Endothelial cell (in vitro differentiated cells): ENCODE results near the gene EPHB1. TPM values are rescaled to one million over a fixed set of nuclear protein-coding genes. Genes with fewer than 3 reads are reported as not detected.

ENCODE experiments used
- DNase-seq: peaks from one replicate; pipeline ENCODE4 v3.0.0; 2021; ENCODE audit warnings: low spot score
- H3K27ac Mint-ChIP-seq: one replicate; pipeline ENCODE4 v1.8.0; 2021; ENCODE audit warnings: mixed read lengths, inconsistent platforms; ENCODE audit not compliant: unreplicated experiment
- H3K27me3 Mint-ChIP-seq: one replicate; pipeline ENCODE4 v1.8.0; 2021; ENCODE audit warnings: mild to moderate bottlenecking, moderate library complexity, mixed read lengths, inconsistent platforms; ENCODE audit not compliant: unreplicated experiment
- H3K36me3 Mint-ChIP-seq: one replicate; pipeline ENCODE4 v1.8.0; 2021; ENCODE audit warnings: mild to moderate bottlenecking, low read depth, mixed read lengths, inconsistent platforms; ENCODE audit not compliant: unreplicated experiment
- H3K4me1 Mint-ChIP-seq: one replicate; pipeline ENCODE4 v1.8.0; 2021; ENCODE audit warnings: mild to moderate bottlenecking, mixed read lengths, inconsistent platforms; ENCODE audit not compliant: unreplicated experiment
- H3K4me3 Mint-ChIP-seq: one replicate; pipeline ENCODE4 v1.8.0; 2021; ENCODE audit warnings: mild to moderate bottlenecking, mixed read lengths, inconsistent platforms; ENCODE audit not compliant: unreplicated experiment
- H3K9me3 Mint-ChIP-seq: one replicate; pipeline ENCODE4 v1.8.0; 2021; ENCODE audit warnings: mixed read lengths, inconsistent platforms; ENCODE audit not compliant: unreplicated experiment
- total RNA-seq: library from RNA; stranded (reverse); fragmentation: NEBNext Ultra II Directional; extraction: Animal tissue kit (Norgen Biotek cat#: 25700); gene quantifications from one replicate; pipeline ENCODE4 v1.2.1, GENCODE V29; 2021; ENCODE audit not compliant: unreplicated experiment
- TF ChIP-seq, protein P1 (sequence below): fragments of 200-600 bp; sonication (generic); IDR thresholded peaks from one replicate; pipeline ENCODE4 v1.5.0; 2021; ENCODE audit warnings: antibody characterized with exemption; ENCODE audit not compliant: unreplicated experiment

Gene EPHB1
- total RNA-seq, 1 donor from 2014 or later: 5.7 TPM

- Mint-ChIP-seq H3K4me1 (no peaks in the 10 kb centered on the region), H3K4me3 (no peak overlapping the region), H3K27me3 (peaks cover 4% of the 10 kb centered on the region), H3K36me3 (no peaks in the 10 kb centered on the region), H3K9me3 (no peaks in the 10 kb centered on the region), H3K27ac (no peak overlapping the region)
- TF ChIP-seq, protein P1, sequence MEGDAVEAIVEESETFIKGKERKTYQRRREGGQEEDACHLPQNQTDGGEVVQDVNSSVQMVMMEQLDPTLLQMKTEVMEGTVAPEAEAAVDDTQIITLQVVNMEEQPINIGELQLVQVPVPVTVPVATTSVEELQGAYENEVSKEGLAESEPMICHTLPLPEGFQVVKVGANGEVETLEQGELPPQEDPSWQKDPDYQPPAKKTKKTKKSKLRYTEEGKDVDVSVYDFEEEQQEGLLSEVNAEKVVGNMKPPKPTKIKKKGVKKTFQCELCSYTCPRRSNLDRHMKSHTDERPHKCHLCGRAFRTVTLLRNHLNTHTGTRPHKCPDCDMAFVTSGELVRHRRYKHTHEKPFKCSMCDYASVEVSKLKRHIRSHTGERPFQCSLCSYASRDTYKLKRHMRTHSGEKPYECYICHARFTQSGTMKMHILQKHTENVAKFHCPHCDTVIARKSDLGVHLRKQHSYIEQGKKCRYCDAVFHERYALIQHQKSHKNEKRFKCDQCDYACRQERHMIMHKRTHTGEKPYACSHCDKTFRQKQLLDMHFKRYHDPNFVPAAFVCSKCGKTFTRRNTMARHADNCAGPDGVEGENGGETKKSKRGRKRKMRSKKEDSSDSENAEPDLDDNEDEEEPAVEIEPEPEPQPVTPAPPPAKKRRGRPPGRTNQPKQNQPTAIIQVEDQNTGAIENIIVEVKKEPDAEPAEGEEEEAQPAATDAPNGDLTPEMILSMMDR: no peak
- no peak for DNase-seq
Measured at GRCh38 chr3:135155228-135155627, 360.2 kb downstream of the EPHB1 start.

GRCh38 chr3:135155791-135156190 is 360.7 kb downstream of the EPHB1 start:
- H3K4me1 Mint-ChIP-seq: no peaks in the 10 kb centered on the region
- no peaks in the 10 kb centered on the region for H3K9me3 Mint-ChIP-seq

GRCh38 chr3:135157045-135157740 is 362.1 kb downstream of the EPHB1 start:
- DNase-seq: no peak
- H3K27me3 Mint-ChIP-seq: peaks cover 1% of the 10 kb centered on the region
- no peaks in the 10 kb centered on the region for H3K9me3 Mint-ChIP-seq
- TF ChIP-seq, protein P1: no peak
- no peak overlapping the region for H3K4me3 Mint-ChIP-seq
- no peak overlapping the region for H3K27ac Mint-ChIP-seq
- H3K36me3 Mint-ChIP-seq: no peaks in the 10 kb centered on the region
- no peaks in the 10 kb centered on the region for H3K4me1 Mint-ChIP-seq

More at GRCh38 chr3:135155791-135156190, 360.7 kb downstream of the EPHB1 start:
- TF ChIP-seq, protein P1: no peak
- peaks cover 1% of the 10 kb centered on the region for H3K27me3 Mint-ChIP-seq
- no peak overlapping the region for H3K27ac Mint-ChIP-seq
- DNase-seq: no peak
- no peaks in the 10 kb centered on the region for H3K36me3 Mint-ChIP-seq
- no peak overlapping the region for H3K4me3 Mint-ChIP-seq

DNA sequence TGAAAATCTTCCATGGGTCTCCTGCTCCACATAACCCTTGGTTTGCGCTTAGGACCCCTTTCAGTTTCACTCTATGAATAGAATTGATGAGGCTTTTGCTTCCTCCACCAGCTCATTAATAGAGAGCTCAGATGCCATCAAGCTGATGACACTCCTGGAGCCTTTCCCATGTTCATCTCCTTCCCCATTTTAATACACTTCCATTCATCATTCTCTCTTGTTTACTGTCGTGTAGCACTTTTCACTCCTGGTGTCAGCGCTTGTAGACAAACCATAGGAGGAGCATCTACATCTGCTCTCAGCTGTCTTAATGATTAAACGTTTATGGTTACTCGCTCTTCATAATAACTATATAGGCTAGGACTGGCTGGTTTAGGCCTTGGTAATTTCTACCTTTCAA is 363.5 kb downstream of the EPHB1 start:
- peaks cover 1% of the 10 kb centered on the region for H3K27me3 Mint-ChIP-seq
- H3K4me3 Mint-ChIP-seq: no peak overlapping the region
- TF ChIP-seq, protein P1: no peak
- no peak for DNase-seq
- no peaks in the 10 kb centered on the region for H3K4me1 Mint-ChIP-seq
- no peaks in the 10 kb centered on the region for H3K9me3 Mint-ChIP-seq
- no peaks in the 10 kb centered on the region for H3K36me3 Mint-ChIP-seq
- H3K27ac Mint-ChIP-seq: no peak overlapping the region

DNA sequence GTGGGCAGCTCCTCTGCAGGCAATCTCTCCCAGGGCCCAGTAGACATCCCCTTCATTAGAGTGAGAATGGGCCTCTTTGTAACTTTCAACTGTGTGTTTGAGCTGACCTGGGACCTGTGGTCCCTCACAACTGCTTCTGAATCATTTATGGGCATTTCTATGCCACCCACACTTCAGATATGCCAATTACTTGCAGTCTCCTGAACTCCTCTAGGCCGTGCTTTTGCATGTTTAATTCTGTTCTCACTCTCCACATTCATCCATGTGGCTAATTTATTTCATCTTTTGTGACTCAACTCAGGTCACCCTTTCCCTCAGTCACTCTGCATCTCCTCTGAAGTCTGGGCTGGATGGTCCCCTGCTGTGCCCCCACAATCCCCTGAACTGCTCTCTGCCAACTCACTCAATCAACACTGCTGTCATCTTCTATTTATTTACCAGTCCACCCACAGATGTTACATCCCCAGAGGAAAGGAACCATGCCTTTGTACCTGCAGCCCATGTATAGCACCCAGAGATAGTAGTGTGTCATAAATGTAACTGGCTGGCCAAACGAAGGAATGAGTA is 364.7 kb downstream of the EPHB1 start:
- no peak for DNase-seq
- no peak overlapping the region for H3K4me3 Mint-ChIP-seq
- no peak overlapping the region for H3K27ac Mint-ChIP-seq
- H3K4me1 Mint-ChIP-seq: no peaks in the 10 kb centered on the region
- H3K27me3 Mint-ChIP-seq: peaks cover 1% of the 10 kb centered on the region
- TF ChIP-seq, protein P1: no peak
- no peaks in the 10 kb centered on the region for H3K36me3 Mint-ChIP-seq
- H3K9me3 Mint-ChIP-seq: no peaks in the 10 kb centered on the region
